Panc1 (cell line): ENCODE data around the gene PCDH15. TPM values are rescaled to one million over a fixed set of nuclear protein-coding genes. Genes with fewer than 3 reads are reported as not detected.

Source experiments
- ATAC-seq: fragments of 200-7000 bp; cut with Tn5 transposase; 2 replicates; pipeline ENCODE4 v1.9.1; 2020; ENCODE audit warnings: mild to moderate bottlenecking, moderate library complexity
- BruUV-seq: library from RNA; stranded (reverse); fragments of 400-500 nt; replicated peaks from 2 replicates; lab custom pipeline; 2021; lab: Mats Ljungman, UMichigan
- CTCF ChIA-PET: fragments of 300-600 bp; sonication (Branson Sonifier 250); formaldehyde crosslinking; loops from one replicate; lab custom pipeline; 2022; ENCODE audit warnings: antibody characterized with exemption; lab: Charles Lee
- POLR2A ChIA-PET: fragments of 300-600 bp; sonication (Branson Sonifier 250); formaldehyde crosslinking; loops from one replicate; lab custom pipeline; 2022; ENCODE audit warnings: antibody characterized with exemption; lab: Charles Lee
- DNase-seq: peaks from one replicate; pipeline ENCODE4 v3.0.0-alpha.2; 2010; ENCODE audit warnings: low read depth, low spot score
- H3K27ac ChIP-seq: 2 replicates; pipeline ENCODE4 v1.5.1; 2011; ENCODE audit warnings: mild to moderate bottlenecking, low read length, inconsistent platforms
- H3K27me3 ChIP-seq: fragments of 200-500 bp; sonication (Bioruptor generic); 2 replicates; pipeline ENCODE4 v1.6.0; 2014; ENCODE audit warnings: low read length, inconsistent platforms; ENCODE audit not compliant: control insufficient read depth, insufficient read depth
- H3K36me3 ChIP-seq: fragments of 200-500 bp; sonication (Bioruptor generic); 2 replicates; pipeline ENCODE4 v1.5.1; 2014; ENCODE audit warnings: inconsistent platforms, mild to moderate bottlenecking, low read length, moderate library complexity; ENCODE audit not compliant: control insufficient read depth, insufficient read depth
- H3K4me1 ChIP-seq: 2 replicates; pipeline ENCODE4 v1.5.1; 2011; ENCODE audit warnings: inconsistent platforms, mild to moderate bottlenecking, low read length, moderate library complexity; ENCODE audit not compliant: control insufficient read depth, insufficient read depth
- H3K4me3 ChIP-seq, 2 experiments: 2 replicates each; pipeline ENCODE4 v1.5.1; 2011 to 2012; ENCODE audit warnings: low read depth in 2 of 2, low read length in 2 of 2, mild to moderate bottlenecking in 2 of 2, inconsistent platforms in 1 of 2, moderate library complexity in 1 of 2
- H3K9me3 ChIP-seq: fragments of 200-500 bp; sonication (Bioruptor generic); 2 replicates; pipeline ENCODE4 v1.5.1; 2014; ENCODE audit warnings: low read depth, mild to moderate bottlenecking, inconsistent platforms, low read length, moderate library complexity; ENCODE audit not compliant: control insufficient read depth, insufficient read depth
- POLR2AphosphoS5 ChIP-seq: IDR thresholded peaks from 2 replicates; pipeline ENCODE4 v1.6.1; 2012; ENCODE audit warnings: mild to moderate bottlenecking, low read depth, low read length, moderate library complexity
- REST ChIP-seq, 2 experiments: IDR thresholded peaks; 2 replicates each; pipeline ENCODE4 v1.6.1; 2011 to 2012; ENCODE audit warnings: low read depth in 2 of 2, control low read depth in 1 of 2, low read length in 1 of 2, mild to moderate bottlenecking in 1 of 2, moderate library complexity in 1 of 2; ENCODE audit not compliant: insufficient read depth in 1 of 2
- SIN3A ChIP-seq: IDR thresholded peaks from 2 replicates; pipeline ENCODE4 v1.6.1; 2012; ENCODE audit warnings: low read depth, mild to moderate bottlenecking, low read length, moderate library complexity, borderline replicate concordance; ENCODE audit not compliant: insufficient read depth
- TCF7L2 ChIP-seq: IDR thresholded peaks from 2 replicates; pipeline ENCODE4 v1.6.1; 2011; ENCODE audit warnings: mild to moderate bottlenecking, low read depth, low read length, inconsistent platforms
- in situ Hi-C: cut with HindIII; loops from 2 replicates; pipeline ENCODE4 v1.10.0; 2016; ENCODE audit warnings: low sequenced_read_pairs, low pct_unique_long_range_greater_than_20kb
- intact Hi-C: fragments of 100-400 bp; cut with micrococcal nuclease; formaldehyde crosslinking; loops from one replicate; pipeline ENCODE4 v1.10.0; 2022; ENCODE audit not compliant: unreplicated experiment
- total RNA-seq: library from RNA; stranded (reverse); gene quantifications from one replicate; pipeline ENCODE4 v1.2.1, GENCODE V29; 2021; ENCODE audit not compliant: unreplicated experiment
- TF ChIP-seq, protein P1 (sequence below): fragments of 450-650 bp; IDR thresholded peaks from 2 replicates; pipeline ENCODE4 v1.5.1; 2017; ENCODE audit warnings: mild to moderate bottlenecking

The PCDH15 gene
- total RNA-seq, 1 experiment from 2014 or later, result 0.18 TPM

DNA sequence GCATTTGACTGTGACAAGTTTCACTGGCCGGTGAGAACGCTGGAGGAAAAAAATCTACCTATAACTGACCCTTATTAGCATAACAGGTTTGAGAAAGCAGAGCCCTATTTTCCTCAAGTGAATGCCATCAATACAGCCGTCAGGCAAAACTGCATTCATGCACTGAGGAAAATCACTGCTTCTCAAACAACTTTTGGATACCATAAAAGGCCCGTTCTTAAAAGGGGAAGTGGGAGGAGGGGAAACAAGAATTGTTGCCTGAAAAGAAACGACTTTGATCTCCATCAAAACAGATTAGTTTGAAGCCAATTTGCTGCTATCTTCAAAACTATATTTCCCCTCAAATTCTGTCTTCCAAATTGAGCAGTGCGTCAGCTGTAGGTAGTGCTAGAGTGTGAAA lies 670.6 kb downstream of the PCDH15 start:
- Histone ChIP-seq H3K36me3 (no peaks in the 10 kb centered on the region), H3K9me3 (no peaks in the 10 kb centered on the region), H3K4me3 (no peak overlapping the region), H3K4me1 (no peaks in the 10 kb centered on the region), H3K27ac (no peak overlapping the region), H3K27me3 (no peaks in the 10 kb centered on the region)
- ChIA-PET CTCF (no interaction called here), POLR2A (no interaction called here)
- in situ Hi-C loops, result no loop called here
- no TSS peak for BruUV-seq
- ATAC-seq (no peak), DNase-seq (no peak)
- intact Hi-C loops, result no loop called here
- TF ChIP-seq, protein P1, sequence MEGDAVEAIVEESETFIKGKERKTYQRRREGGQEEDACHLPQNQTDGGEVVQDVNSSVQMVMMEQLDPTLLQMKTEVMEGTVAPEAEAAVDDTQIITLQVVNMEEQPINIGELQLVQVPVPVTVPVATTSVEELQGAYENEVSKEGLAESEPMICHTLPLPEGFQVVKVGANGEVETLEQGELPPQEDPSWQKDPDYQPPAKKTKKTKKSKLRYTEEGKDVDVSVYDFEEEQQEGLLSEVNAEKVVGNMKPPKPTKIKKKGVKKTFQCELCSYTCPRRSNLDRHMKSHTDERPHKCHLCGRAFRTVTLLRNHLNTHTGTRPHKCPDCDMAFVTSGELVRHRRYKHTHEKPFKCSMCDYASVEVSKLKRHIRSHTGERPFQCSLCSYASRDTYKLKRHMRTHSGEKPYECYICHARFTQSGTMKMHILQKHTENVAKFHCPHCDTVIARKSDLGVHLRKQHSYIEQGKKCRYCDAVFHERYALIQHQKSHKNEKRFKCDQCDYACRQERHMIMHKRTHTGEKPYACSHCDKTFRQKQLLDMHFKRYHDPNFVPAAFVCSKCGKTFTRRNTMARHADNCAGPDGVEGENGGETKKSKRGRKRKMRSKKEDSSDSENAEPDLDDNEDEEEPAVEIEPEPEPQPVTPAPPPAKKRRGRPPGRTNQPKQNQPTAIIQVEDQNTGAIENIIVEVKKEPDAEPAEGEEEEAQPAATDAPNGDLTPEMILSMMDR, result no peak
- TF ChIP-seq TCF7L2 (no peak), REST (IDR thresholded peaks at IDR 0.05; ENCODE audit: insufficient read depth in 1 of 2, low read depth in 2 of 2, low read length in 1 of 2) (no peak), SIN3A (no peak), POLR2AphosphoS5 (no peak)

DNA sequence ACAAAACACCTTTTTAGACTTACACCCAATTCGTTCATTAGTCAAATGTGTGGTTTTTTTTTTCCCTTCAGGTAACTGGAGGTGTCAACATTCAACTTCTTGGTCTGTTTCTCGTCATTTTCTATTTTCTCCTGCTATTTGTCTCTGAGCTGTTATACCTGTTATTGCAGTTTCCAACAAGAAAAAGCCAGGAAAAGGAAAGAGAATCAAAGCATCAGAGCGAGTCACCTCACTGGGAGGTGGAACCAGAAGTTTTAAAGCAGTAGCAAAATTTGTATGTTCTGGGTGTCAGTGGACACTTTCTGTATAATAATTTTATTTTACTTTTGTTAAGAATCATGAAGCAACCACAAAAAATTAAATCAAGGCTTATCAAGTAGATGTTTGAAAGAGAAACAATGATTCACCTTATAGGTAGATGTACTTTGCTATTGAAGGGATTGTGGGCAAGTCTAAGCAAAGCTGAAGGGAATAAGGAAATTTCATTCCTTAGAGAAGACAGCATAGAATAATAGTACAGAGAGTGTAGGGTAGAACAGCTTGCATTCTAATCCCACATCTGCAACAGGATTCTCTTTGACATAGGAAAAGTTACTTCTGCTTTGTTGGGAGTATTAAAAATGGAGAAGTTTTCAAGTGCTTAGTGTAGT lies 675.8 kb downstream of the PCDH15 start:
- ChIA-PET CTCF (interaction anchor here (0.7 kb wide), 1 partner anchor 51 kb away, joined by 3 read pairs; no protein-coding TSS in a partner anchor), POLR2A (no interaction called here)
- no peak for ATAC-seq
- BruUV-seq, result no TSS peak
- TF ChIP-seq POLR2AphosphoS5 (no peak), SIN3A (no peak), REST (IDR thresholded peaks at IDR 0.05; ENCODE audit: insufficient read depth in 1 of 2, low read depth in 2 of 2, low read length in 1 of 2) (no peak), TCF7L2 (no peak)
- TF ChIP-seq, protein P1, result no peak
- Histone ChIP-seq H3K4me3 (no peak overlapping the region), H3K4me1 (no peaks in the 10 kb centered on the region), H3K27me3 (no peaks in the 10 kb centered on the region), H3K36me3 (no peaks in the 10 kb centered on the region), H3K27ac (no peak overlapping the region), H3K9me3 (no peaks in the 10 kb centered on the region)
- intact Hi-C loops (no loop called here), in situ Hi-C loops (no loop called here)
- no peak for DNase-seq
